Chondrocyte (in vitro differentiated cells): ENCODE measurements around the gene CCDC61. TPM values are rescaled to one million over a fixed set of nuclear protein-coding genes. Genes with fewer than 3 reads are reported as not detected.

Source experiments
- DNase-seq: peaks from one replicate; pipeline ENCODE4 v3.0.0; 2021; ENCODE audit warnings: mixed read lengths, low spot score
- H3K27ac Mint-ChIP-seq: one replicate; pipeline ENCODE4 v1.8.0; 2021; ENCODE audit warnings: mild to moderate bottlenecking, moderate library complexity, mixed read lengths; ENCODE audit not compliant: unreplicated experiment
- H3K27me3 Mint-ChIP-seq: 2 replicates; pipeline ENCODE4 v1.8.0; 2021; ENCODE audit warnings: low read depth, mixed read lengths
- H3K36me3 Mint-ChIP-seq: 2 replicates; pipeline ENCODE4 v1.8.0; 2021; ENCODE audit warnings: low read depth, mixed read lengths
- H3K4me1 Mint-ChIP-seq: 2 replicates; pipeline ENCODE4 v1.8.0; 2021; ENCODE audit warnings: low read depth, mild to moderate bottlenecking, mixed read lengths
- H3K4me3 Mint-ChIP-seq: one replicate; pipeline ENCODE4 v1.8.0; 2021; ENCODE audit warnings: mild to moderate bottlenecking, moderate library complexity, mixed read lengths; ENCODE audit not compliant: unreplicated experiment
- H3K9me3 Mint-ChIP-seq: 2 replicates; pipeline ENCODE4 v1.8.0; 2021; ENCODE audit warnings: low read depth, mixed read lengths
- CTCF ChIP-seq: fragments of 200-600 bp; sonication (generic); IDR thresholded peaks from 2 replicates; pipeline ENCODE4 v1.5.0; 2021; ENCODE audit warnings: antibody characterized with exemption, mild to moderate bottlenecking, moderate library complexity
- total RNA-seq: library from RNA; stranded (reverse); gene quantifications from 3 replicates; pipeline ENCODE4 v1.2.1, GENCODE V29; 2021

CCDC61 gene
- total RNA-seq, 1 donor from 2014 or later = 8.4 TPM

GRCh38 chr19:45975306-45976070 lies 19.8 kb upstream of the CCDC61 start:
- Mint-ChIP-seq H3K4me3 (no peak overlapping the region), H3K36me3 (no peaks in the 10 kb centered on the region), H3K9me3 (no peaks in the 10 kb centered on the region), H3K27me3 (peaks cover 58% of the 10 kb centered on the region), H3K27ac (no peak overlapping the region), H3K4me1 (no peaks in the 10 kb centered on the region)
- TF ChIP-seq CTCF = no peak
- no peak for DNase-seq

GRCh38 chr19:45976178-45976577 lies 19.1 kb upstream of the CCDC61 start:
- no peaks in the 10 kb centered on the region for H3K36me3 Mint-ChIP-seq
- no peak overlapping the region for H3K27ac Mint-ChIP-seq
- H3K4me3 Mint-ChIP-seq = no peak overlapping the region
- H3K4me1 Mint-ChIP-seq = no peaks in the 10 kb centered on the region
- DNase-seq = no peak
- H3K27me3 Mint-ChIP-seq = peaks cover 57% of the 10 kb centered on the region
- H3K9me3 Mint-ChIP-seq = no peaks in the 10 kb centered on the region
- no peak for TF ChIP-seq CTCF

- Mint-ChIP-seq H3K4me3 (no peak overlapping the region), H3K9me3 (no peaks in the 10 kb centered on the region), H3K27me3 (peaks cover 56% of the 10 kb centered on the region), H3K36me3 (no peaks in the 10 kb centered on the region), H3K27ac (no peak overlapping the region), H3K4me1 (no peaks in the 10 kb centered on the region)
- DNase-seq = no peak
- no peak for TF ChIP-seq CTCF
These were observed 17.1 kb upstream of the CCDC61 start for GRCh38 chr19:45978156-45978555.

- no peak for DNase-seq
- Mint-ChIP-seq H3K27me3 (peaks cover 48% of the 10 kb centered on the region), H3K4me3 (no peak overlapping the region), H3K4me1 (no peaks in the 10 kb centered on the region), H3K36me3 (no peaks in the 10 kb centered on the region), H3K27ac (no peak overlapping the region), H3K9me3 (no peaks in the 10 kb centered on the region)
- no peak for TF ChIP-seq CTCF
These were observed 13.9 kb upstream of the CCDC61 start for GRCh38 chr19:45981350-45981749.

GRCh38 chr19:45985321-45985720 lies 9.9 kb upstream of the CCDC61 start:
- Mint-ChIP-seq H3K4me1 (no peaks in the 10 kb centered on the region), H3K36me3 (no peaks in the 10 kb centered on the region), H3K27ac (no peak overlapping the region), H3K27me3 (peaks cover 49% of the 10 kb centered on the region), H3K9me3 (no peaks in the 10 kb centered on the region), H3K4me3 (no peak overlapping the region)
- TF ChIP-seq CTCF = no peak
- no peak for DNase-seq
